HG03460 (cell line): ENCODE measurements around the gene ATOSA.

Experiments used
- ATAC-seq: cut with Tn5 transposase; IDR thresholded peaks from one replicate; pipeline ENCODE4 v1.9.1; 2021; ENCODE audit not compliant: unreplicated experiment

ATOSA gene, protein sequence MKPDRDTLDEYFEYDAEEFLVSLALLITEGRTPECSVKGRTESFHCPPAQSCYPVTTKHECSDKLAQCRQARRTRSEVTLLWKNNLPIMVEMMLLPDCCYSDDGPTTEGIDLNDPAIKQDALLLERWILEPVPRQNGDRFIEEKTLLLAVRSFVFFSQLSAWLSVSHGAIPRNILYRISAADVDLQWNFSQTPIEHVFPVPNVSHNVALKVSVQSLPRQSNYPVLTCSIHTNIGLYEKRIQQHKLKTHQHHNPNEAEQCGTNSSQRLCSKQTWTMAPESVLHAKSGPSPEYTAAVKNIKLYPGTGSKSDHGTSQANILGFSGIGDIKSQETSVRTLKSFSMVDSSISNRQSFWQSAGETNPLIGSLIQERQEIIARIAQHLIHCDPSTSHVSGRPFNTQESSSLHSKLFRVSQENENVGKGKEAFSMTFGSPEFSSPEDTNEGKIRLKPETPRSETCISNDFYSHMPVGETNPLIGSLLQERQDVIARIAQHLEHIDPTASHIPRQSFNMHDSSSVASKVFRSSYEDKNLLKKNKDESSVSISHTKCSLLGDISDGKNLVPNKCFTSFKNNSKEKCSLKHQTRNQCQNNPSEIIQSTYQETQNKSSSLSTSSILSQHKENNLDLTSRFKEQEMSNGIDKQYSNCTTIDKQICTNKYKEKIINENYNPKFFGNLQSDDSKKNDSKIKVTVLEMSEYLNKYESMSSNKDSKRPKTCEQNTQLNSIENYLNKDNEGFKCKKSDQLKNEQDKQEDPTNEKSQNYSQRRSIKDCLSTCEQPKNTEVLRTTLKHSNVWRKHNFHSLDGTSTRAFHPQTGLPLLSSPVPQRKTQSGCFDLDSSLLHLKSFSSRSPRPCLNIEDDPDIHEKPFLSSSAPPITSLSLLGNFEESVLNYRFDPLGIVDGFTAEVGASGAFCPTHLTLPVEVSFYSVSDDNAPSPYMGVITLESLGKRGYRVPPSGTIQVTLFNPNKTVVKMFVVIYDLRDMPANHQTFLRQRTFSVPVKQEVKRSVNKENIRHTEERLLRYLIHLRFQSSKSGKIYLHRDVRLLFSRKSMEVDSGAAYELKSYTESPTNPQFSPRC

DNA sequence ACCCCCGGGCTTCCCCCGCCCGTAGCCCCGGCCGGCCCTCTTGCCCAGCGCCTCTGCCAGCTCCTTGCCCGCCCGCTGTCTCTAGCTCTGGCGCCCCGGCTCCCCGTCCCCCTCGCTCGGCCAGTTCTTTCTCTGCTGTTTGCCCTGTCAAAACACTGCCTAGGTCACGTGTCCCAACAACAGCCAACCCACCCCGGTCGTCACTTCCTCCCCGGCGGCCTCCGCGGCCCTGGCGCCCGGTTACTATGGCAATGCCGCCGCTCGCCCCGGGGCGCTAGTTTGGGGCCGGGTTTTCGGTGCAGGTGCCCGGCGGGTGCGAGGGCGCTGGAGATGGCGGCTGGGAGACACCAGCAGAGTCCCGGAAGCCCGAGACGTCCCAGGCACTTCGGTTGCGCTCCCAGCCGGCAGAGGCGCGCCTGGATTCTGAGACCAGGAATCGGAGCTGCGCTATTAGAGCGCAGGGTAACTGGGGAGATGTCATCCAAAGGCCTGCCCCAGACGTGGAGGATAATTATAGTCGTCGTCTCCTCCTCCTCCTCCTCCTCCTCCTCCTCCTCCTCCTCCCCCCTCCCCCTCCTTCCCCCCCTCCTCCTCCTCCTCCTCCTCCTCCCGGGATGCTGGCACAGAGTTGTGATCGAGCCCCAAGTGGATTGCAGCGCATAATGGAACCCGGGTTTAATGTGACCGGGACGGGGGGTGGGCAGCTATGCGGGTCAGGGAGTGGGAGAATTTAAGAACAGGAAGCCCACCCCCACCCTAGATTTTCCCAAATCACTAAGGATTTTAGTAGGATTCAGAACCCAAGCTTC, at the start of gene ATOSA:
Gene ATOSA (minus strand): TSS at position 157 of the 809 bp plus-strand sequence. CDS start 1,367 bp downstream, outside the sequence.
- peak; percentile 59 for ATAC-seq

DNA sequence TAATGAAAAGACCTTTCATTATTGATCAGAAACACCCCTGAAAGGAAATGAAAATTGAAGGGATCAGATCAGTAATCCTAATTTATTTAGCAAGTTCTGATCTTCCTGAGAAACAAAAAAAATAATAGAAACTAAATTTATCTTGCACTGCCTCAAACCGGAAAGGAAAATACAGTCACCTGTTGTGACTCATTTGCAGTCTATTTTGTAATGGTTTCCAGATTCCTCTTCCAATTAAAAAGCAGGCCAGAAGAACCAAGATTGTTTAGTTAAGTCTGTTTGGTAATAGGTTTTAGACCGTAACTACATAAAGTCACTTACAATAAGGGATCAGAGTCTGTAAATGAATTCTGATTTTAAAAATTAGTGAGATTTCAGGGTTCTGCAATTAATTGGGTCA, 49.7 kb upstream of the ATOSA start:
- no peak for ATAC-seq

DNA sequence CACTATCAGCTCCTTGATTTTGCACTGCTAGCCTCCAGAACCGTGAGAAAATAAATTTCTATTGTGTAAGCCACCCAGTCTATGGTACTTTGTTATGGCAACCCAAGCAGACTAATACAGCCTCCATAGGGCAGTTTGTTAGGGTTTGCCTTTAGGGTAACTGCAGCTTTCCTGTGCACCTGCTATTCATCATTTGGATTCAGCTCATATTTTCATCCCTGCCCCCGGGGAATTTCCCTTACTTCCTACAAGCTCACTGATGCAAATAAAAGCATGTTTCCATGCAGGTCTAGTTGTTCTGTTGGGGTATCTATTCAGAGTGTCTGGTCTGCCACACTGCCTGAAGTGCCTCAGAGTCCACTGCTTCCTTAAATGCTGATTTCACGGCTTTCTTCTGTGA, 48.6 kb upstream of the ATOSA start:
- no peak for ATAC-seq

DNA sequence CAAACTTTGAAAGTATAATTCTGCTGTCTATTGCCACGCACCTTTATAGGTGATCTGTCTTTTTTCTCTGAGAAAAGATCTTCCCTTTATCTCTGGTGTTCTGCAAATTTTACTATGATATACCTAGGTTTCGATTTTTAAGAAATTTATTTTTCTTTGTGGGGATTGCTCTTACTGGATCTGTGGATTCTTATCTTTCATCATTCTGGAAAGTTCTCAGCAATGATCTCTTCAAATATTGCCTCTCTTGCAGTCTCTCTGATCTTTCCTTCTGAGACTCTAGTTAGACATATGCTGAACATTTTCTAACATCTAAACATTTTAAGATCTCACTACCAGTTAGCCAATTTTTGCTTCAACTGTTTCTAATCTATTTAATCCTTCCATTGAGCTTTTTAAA, 47.0 kb upstream of the ATOSA start:
- ATAC-seq: no peak

DNA sequence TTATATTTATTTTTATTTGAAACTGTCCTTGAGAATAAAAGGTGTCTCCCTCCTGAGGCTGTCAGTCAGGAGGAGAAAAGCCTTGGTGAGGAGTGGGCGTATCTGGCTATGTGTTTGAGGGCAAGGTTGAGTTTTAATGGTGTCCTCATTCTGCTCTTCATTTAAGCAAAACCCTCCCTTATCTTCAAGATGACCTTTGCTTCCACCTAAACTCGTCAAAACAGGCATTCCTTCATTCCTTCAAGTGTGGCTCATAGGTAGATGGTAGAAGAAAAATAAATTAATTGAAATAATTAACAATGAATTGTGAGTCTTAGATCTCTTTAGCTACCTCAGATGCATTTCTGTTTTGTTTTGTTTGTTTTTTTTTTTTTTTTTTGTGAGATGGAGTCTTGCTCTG, 39.4 kb upstream of the ATOSA start:
- no peak for ATAC-seq

DNA sequence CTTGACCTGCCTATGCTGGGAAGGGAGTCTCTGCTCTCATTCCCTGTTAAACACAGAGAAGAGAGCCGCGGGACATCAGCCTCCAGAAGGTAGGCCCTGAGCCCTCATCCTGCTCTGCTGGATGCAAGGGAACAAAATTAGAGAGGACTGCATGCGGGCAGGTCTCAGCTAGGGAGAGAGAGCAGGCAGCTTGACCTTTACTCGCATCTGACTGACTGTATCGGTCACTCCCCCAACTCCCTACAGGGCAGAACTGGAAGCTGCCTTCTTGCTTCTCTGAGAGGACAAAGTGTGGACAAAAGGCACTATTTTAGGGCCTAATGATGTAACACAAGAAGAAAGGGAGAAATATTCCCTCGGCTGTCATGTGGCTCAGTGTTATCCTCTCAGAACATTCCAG, 38.7 kb upstream of the ATOSA start:
- ATAC-seq: no peak

DNA sequence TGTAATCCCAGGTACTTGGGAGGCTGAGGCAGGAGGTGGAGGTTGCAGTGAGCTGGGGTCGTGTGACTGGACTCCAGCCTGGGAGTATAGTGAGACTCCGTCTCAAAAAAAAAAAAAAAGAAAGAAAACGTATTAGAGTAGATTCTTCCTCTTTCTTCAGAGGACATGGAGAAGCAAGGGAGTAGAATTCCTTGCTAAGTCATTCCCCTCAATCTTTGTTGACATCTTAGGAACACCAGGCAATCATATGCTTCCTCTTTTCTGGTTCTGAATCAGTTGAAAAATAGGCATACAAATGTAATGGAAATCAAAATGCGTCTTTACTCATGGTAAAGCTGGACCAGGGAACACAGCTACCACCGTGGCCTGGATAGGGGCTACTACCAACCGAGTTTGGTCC, 38.3 kb upstream of the ATOSA start:
- no peak for ATAC-seq

DNA sequence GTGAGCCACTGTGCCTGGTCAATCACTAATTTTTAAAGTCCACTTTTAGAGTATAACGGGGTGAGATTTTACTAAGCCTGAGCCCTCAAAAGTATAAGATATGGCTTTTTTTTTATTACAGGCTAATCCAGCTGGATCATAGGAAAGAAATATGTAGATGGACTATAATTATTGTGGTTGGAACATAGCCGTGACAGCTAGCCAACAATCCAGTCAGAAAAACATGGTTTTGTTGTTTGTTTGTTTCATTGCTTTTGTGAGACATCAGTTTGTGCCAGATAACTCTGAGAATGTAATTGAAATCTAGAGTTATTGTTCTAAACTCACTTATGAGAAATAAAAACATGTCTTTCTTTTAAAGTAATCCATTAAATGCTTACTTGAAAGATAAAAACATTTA, 37.3 kb upstream of the ATOSA start:
- ATAC-seq: no peak

DNA sequence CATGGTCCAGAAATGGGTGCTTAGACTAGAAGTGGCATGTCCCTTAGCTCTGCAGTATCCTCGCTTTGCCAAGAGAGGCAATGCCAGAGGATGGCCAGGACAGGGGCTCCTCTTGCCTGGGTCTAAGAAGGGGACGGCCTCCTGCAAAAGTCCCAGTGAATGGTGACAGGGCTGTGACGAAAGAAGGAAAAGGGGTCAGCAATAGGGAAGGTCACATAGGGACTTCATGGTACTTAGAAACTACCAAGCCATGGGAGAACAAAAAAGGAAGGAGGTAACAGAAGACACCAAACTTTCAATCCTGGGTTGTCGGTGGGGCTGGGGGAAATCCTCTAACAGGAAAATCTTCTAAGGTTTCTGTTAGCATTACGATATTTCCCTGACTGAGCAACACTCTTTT, 36.2 kb upstream of the ATOSA start:
- ATAC-seq: no peak

DNA sequence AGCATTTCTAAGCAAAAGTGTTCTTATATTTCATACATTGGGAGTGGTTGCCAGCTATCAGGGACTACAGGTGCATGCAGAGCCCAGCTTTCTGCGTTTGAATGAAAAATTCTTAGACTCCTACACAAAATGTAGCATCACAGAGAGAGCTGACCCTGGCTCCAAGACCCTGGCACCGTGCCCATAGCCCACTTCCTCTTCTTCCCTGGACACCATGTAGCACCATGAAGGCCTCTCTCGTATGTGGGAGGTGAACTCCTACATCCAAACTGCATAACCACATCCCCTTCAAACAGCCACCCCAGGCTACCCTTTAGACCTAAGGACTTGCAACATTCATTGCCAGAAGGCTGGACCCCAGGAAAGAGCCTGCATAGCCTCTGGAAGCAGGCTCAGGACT, 35.8 kb upstream of the ATOSA start:
- ATAC-seq: no peak

DNA sequence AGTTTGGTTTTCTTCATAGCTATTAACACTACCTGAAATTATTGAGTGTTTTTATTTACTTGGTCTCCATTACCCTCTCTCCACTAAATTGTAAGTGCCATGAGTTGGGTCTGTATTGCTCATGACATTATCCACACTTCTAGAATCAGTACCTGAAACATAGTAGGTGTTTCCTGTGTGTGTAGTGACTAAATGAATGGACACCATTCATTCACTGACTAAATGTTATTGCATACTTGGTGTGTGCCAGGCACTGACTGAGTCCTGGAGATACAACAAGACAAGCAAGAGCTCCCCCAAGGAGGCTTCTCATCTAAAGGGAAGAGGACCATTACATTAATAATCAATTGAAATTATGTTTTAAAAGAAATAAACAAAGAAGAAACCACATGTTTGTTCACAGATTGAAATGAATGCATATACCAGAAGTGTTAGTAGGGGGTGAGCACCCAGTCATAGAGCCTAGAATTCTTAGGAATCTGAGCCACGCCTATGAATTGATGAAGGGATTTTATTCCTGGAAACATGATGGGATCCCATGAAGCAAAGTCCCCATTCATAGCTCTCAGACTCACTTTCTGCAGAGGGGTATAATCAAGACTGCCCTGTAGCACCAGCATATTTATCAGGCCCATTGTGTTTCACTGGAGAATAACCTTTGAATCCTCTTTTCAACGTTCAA, 31.7 kb upstream of the ATOSA start:
- no peak for ATAC-seq

DNA sequence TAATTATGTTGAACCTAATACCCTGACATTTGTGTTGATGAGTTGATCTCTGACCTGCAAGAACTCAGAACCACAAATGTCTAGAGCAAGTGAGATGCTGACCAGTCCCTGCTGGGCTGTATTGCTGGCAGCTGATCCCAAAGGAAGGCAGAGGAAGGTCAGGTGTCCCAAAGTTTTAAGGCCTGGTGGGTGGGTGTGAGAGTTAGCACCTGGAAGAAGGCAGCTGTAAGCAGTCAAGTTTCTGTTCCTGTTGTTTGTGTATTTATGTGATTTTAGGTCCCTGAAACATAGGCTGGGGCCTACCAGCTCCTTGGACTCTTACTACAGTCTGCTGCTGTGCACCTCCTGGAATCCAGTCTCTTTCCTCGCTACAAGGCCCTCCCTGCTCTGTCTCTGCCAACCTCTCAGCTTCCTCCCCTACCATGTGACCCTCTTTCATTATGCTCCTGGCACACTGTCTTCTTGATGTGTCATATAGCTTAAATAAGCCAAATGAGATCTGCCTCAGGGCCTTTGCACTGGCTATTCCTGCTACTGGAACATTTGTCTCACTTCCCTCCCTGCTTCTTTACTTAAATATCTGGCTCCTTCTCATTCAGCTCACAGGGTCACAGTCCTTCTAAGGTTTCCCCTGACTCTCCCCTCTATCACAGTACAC, 31.0 kb upstream of the ATOSA start:
- ATAC-seq: peak; percentile 53

DNA sequence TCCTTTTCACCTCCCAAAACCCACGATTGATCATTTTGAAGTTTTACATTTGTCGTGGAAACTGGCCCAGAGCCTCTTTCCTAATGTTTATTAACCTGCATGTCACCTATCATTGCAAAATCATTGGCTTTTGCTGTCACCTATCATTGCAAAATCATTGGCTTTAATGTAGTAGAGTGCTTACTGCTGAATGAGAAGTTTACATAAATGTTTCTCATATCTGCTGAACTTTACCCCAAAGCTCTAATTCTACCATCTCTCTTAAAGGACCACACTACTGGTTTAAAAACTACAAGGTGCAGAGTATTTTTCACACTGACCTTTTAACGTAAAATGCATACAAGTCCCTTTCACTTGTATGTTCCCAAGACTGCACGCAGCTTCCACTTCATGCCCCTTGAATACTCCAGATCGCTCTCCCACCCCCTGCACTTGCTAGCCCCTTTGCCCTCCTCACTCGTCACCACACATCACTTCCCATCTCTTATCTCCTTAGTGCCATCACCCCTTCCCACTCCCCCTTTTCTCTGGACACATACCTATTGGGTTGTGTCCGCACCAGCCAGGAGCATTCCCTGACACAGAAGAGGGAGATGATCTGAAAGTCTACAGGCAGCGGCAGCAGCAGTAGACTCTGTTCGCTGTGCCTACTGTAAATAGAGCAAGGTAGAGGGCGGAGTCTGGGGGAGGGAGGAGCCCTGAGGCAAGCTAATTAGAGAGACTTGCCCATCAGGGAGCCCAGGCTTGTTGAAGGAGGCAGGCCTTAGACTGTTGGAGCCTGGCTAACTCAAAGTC, 30.2 kb upstream of the ATOSA start:
- ATAC-seq: peak; percentile 90

DNA sequence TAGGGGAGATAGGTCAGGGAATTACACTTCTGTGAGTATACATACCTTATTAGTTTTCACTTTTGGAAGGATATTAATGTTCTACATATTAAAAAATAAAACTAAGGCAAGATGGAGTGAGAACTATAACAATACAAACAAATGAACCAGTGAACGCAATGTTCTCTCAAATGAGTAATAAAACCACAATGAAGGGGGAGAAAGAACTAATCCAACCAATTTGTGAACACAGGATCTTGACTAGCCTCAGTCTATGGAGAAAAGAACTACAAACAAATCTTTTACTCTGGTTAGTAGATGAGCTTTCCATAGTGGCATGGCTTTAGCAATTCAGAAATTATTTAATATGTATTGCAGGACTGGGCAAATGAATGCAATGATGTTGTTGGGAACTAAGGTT, 26.9 kb upstream of the ATOSA start:
- ATAC-seq: no peak

DNA sequence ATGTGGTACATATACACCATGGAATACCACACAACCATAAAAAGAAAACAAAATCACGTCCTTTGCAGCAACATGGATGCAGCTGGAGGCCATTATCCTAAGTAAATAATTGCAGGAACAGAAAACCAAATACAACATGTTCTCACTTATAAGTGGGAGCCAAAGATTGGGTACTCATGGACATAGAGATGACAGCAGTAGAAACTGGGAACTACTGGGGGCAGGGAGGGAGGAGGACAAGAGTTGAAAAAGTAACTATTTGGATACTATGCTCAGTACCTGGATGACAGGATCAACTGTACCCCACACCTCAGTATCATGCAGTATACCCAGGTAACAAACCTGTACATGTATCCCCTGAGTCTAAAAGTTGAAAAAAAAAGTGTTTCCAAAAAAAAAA, 23.2 kb upstream of the ATOSA start:
- no peak for ATAC-seq

DNA sequence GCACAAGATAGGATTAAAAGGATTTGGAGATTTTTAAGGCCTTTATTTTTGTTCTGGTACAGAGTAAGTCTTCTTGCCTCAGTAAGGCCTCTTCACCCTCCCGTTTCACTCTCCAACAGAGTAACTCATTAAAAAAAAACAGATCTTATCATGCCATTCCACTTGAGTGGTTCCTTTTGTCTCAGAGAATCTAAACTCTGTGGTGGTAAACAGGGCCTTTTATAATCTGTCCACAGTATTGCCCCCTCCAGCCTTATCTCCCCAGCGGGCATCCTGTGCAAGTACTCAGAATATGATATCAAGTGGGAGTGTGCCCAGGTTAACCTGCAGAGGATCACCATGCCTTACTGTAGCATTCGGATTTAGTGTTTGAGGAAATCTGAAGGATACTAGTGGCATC, 20.3 kb upstream of the ATOSA start:
- ATAC-seq: no peak

DNA sequence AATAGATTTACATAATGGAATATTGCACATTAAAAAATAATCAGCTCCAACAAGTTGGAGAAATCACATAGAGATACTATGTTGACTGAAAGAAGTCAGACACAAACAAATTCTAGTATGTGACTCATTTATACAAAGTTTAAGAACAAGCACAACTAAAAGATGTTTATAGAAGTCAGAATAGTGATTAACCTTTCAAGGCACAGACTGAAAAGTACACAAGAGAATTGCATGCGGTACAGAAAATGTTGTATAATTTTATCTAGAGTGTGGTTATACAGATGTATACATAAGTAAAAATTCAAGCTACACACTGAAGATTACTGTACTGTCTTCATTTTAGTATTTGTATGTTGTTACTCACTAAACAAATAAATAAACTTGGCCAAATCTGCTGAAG, 19.3 kb upstream of the ATOSA start:
- no peak for ATAC-seq

DNA sequence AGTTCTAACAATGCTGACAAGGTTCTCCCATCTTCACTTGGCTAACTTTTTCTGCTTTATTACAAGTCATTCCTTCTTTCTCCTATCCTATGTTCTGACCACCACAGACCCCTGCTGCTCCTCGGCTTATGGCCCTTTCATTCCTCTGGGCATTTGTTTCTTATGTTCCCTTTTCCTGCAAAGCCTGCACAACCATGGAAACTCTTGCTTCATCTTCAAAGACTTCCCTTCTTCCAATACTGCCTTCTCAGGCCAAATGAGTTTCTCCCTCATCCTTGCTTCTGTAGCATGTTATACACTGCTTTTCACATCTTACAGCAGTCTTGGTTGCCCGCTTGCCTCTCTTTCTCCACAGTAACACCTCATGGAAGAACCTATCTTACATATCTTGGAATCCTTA, 17.9 kb upstream of the ATOSA start:
- ATAC-seq: no peak

DNA sequence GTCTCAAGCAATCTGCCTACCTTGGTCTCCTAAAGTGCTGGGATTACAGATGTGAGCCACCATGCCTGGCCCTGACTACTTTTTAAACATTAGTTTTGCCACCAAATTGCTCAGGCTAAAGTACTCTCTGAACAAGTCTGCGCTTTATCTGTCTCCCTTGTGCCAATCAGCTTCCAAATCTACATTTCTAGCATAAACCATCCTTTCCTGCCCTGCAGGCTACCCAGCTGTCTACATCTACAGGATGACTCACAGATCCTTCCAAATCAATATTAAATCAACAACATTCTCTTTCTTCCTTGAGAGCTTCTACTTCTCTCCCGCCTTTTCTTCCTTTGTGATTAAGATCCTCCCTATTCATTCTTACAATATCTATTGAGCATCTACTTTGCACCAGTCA, 16.0 kb upstream of the ATOSA start:
- ATAC-seq: no peak
